IMR-90 (cell line): Measurements from ENCODE around the gene ZNF616. TPM values are rescaled to one million over a fixed set of nuclear protein-coding genes. Genes with fewer than 3 reads are reported as not detected.

ENCODE experiments used
- ATAC-seq: fragments of 200-7000 bp; cut with Tn5 transposase; 2 replicates; pipeline ENCODE4 v1.9.1; 2020; ENCODE audit warnings: low read depth, mild to moderate bottlenecking, moderate library complexity
- BruUV-seq: library from RNA; stranded (reverse); fragments of 400-500 nt; replicated peaks from 2 replicates; lab custom pipeline; 2021; lab: Mats Ljungman, UMichigan
- CTCF ChIA-PET: fragments of 300-600 bp; formaldehyde crosslinking; extraction: SDS; loops from one replicate; lab custom pipeline; 2021; ENCODE audit warnings: antibody characterized with exemption; lab: Yijun Ruan, JAX
- POLR2A ChIA-PET: fragments of 300-600 bp; sonication (Branson Sonifier 250); formaldehyde crosslinking; loops from one replicate; lab custom pipeline; 2022; ENCODE audit warnings: antibody characterized with exemption; ENCODE audit not compliant: unreplicated experiment; lab: Charles Lee
- DNase-seq: peaks from one replicate; pipeline ENCODE4 v3.0.0; 2013
- H2AFZ ChIP-seq: replicated peaks from 2 replicates; pipeline ENCODE3; 2013; ENCODE audit warnings: low read length, mild to moderate bottlenecking; ENCODE audit not compliant: poor library complexity
- H2AK5ac ChIP-seq: 2 replicates; pipeline ENCODE4 v1.6.1; 2013; ENCODE audit warnings: low read depth, low read length, inconsistent platforms
- H2AK9ac ChIP-seq: replicated peaks from 2 replicates; pipeline ENCODE3; 2013; ENCODE audit warnings: mild to moderate bottlenecking, low read depth, low read length, moderate library complexity; ENCODE audit not compliant: poor library complexity
- H2BK120ac ChIP-seq: 2 replicates; pipeline ENCODE4 v1.6.1; 2013; ENCODE audit warnings: low read depth, low read length, inconsistent platforms
- H2BK15ac ChIP-seq: 3 replicates; pipeline ENCODE4 v1.6.1; 2013; ENCODE audit warnings: low read depth, low read length, inconsistent platforms
- H2BK20ac ChIP-seq: 2 replicates; pipeline ENCODE4 v1.6.1; 2013; ENCODE audit warnings: low read depth, mild to moderate bottlenecking, inconsistent platforms, low read length, moderate library complexity
- H2BK5ac ChIP-seq: 2 replicates; pipeline ENCODE4 v1.6.1; 2013; ENCODE audit warnings: mild to moderate bottlenecking, low read depth, low read length, inconsistent platforms; ENCODE audit not compliant: poor library complexity, severe bottlenecking
- H3K14ac ChIP-seq: replicated peaks from 2 replicates; pipeline ENCODE4 v1.6.1; 2013; ENCODE audit warnings: low read depth, low read length, inconsistent platforms
- H3K18ac ChIP-seq: 2 replicates; pipeline ENCODE4 v1.6.1; 2013; ENCODE audit warnings: low read depth, low read length, control low read depth
- H3K23ac ChIP-seq: 2 replicates; pipeline ENCODE4 v1.6.1; 2013; ENCODE audit warnings: low read depth, low read length, inconsistent platforms
- H3K27ac ChIP-seq: 2 replicates; pipeline ENCODE4 v1.5.1; 2013; ENCODE audit warnings: mild to moderate bottlenecking, control low read depth, low read length; ENCODE audit not compliant: insufficient read depth
- H3K27me3 ChIP-seq: 2 replicates; pipeline ENCODE4 v1.6.1; 2013; ENCODE audit warnings: low read length; ENCODE audit not compliant: control insufficient read depth, insufficient read depth
- H3K36me3 ChIP-seq: 2 replicates; pipeline ENCODE4 v1.6.1; 2013; ENCODE audit warnings: low read length, mixed read lengths; ENCODE audit not compliant: control insufficient read depth, insufficient read depth
- H3K4ac ChIP-seq: 2 replicates; pipeline ENCODE4 v1.6.1; 2013; ENCODE audit warnings: low read depth, low read length, inconsistent platforms
- H3K4me1 ChIP-seq: 2 replicates; pipeline ENCODE4 v1.6.1; 2013; ENCODE audit warnings: low read length, mixed read lengths; ENCODE audit not compliant: control insufficient read depth, insufficient read depth
- H3K4me2 ChIP-seq: 2 replicates; pipeline ENCODE4 v1.6.1; 2013; ENCODE audit warnings: low read depth, mild to moderate bottlenecking, control low read depth, low read length, moderate library complexity
- H3K4me3 ChIP-seq: 2 replicates; pipeline ENCODE4 v1.5.1; 2013; ENCODE audit warnings: low read depth, mild to moderate bottlenecking, control low read depth, low read length, moderate library complexity; ENCODE audit not compliant: insufficient read depth
- H3K56ac ChIP-seq: 2 replicates; pipeline ENCODE4 v1.6.1; 2013; ENCODE audit warnings: low read length, inconsistent platforms; ENCODE audit not compliant: insufficient read depth; ENCODE audit errors: extremely low read depth
- H3K79me1 ChIP-seq, 2 experiments: 2 replicates each; pipeline ENCODE4 v1.6.1; 2013; ENCODE audit warnings: low read length in 2 of 2, inconsistent platforms in 1 of 2, low read depth in 1 of 2
- H3K9ac ChIP-seq: 2 replicates; pipeline ENCODE4 v1.6.1; 2013; ENCODE audit warnings: low read depth, low read length, control low read depth
- H3K9me1 ChIP-seq: 2 replicates; pipeline ENCODE4 v1.6.1; 2013; ENCODE audit warnings: low read length, inconsistent platforms; ENCODE audit not compliant: insufficient read depth
- H3K9me3 ChIP-seq: 2 replicates; pipeline ENCODE4 v1.6.1; 2013; ENCODE audit warnings: low read length; ENCODE audit not compliant: control insufficient read depth, insufficient read depth
- H4K20me1 ChIP-seq: 2 replicates; pipeline ENCODE4 v1.6.1; 2013; ENCODE audit warnings: low read length, inconsistent platforms; ENCODE audit not compliant: insufficient read depth
- H4K5ac ChIP-seq: 2 replicates; pipeline ENCODE4 v1.6.1; 2013; ENCODE audit warnings: mild to moderate bottlenecking, low read depth, low read length, control low read depth
- H4K8ac ChIP-seq, 2 experiments: 2 replicates each; pipeline ENCODE4 v1.6.1; 2013; ENCODE audit warnings: low read depth in 2 of 2, low read length in 2 of 2, control low read depth in 1 of 2, inconsistent platforms in 1 of 2
- H4K91ac ChIP-seq: 2 replicates; pipeline ENCODE4 v1.6.1; 2013; ENCODE audit warnings: low read depth, low read length, inconsistent platforms; ENCODE audit not compliant: insufficient read depth
- BHLHE40 ChIP-seq: fragments of 150-350 bp; IDR thresholded peaks from 2 replicates; pipeline ENCODE4 v1.6.1; 2016; ENCODE audit warnings: mild to moderate bottlenecking, low read depth, low read length
- CEBPB ChIP-seq: IDR thresholded peaks from 2 replicates; pipeline ENCODE4 v1.6.1; 2012; ENCODE audit warnings: low read depth, low read length, improper control_type of control experiment
- CHD1 ChIP-seq: IDR thresholded peaks from 2 replicates; pipeline ENCODE4 v1.6.1; 2012; ENCODE audit warnings: low read depth, low read length, improper control_type of control experiment
- FOS ChIP-seq: fragments of 150-350 bp; IDR thresholded peaks from 2 replicates; pipeline ENCODE4 v1.6.1; 2016; ENCODE audit warnings: low read depth, low read length
- MAFK ChIP-seq: IDR thresholded peaks from 2 replicates; pipeline ENCODE4 v1.6.1; 2012; ENCODE audit warnings: low read depth, low read length, improper control_type of control experiment
- MAZ ChIP-seq: IDR thresholded peaks from 2 replicates; pipeline ENCODE4 v1.6.1; 2012; ENCODE audit warnings: low read depth, mild to moderate bottlenecking, low read length, improper control_type of control experiment, moderate library complexity, borderline replicate concordance
- MXI1 ChIP-seq: IDR thresholded peaks from 2 replicates; pipeline ENCODE4 v1.6.1; 2012; ENCODE audit warnings: low read depth, mild to moderate bottlenecking, low read length, moderate library complexity, borderline replicate concordance
- NFE2L2 ChIP-seq: fragments of 150-350 bp; IDR thresholded peaks from 2 replicates; pipeline ENCODE4 v1.6.1; 2016; ENCODE audit warnings: low read depth, mild to moderate bottlenecking, low read length
- POLR2A ChIP-seq: IDR thresholded peaks from 2 replicates; pipeline ENCODE4 v1.6.1; 2012; ENCODE audit warnings: mild to moderate bottlenecking, low read depth, low read length
- RAD21 ChIP-seq: IDR thresholded peaks from 2 replicates; pipeline ENCODE4 v1.6.1; 2012; ENCODE audit warnings: low read length, improper control_type of control experiment
- RCOR1 ChIP-seq: IDR thresholded peaks from 2 replicates; pipeline ENCODE4 v1.6.1; 2012; ENCODE audit warnings: mild to moderate bottlenecking, low read length, improper control_type of control experiment; ENCODE audit not compliant: insufficient replicate concordance
- RFX5 ChIP-seq: IDR thresholded peaks from 2 replicates; pipeline ENCODE4 v1.8.0; 2012; ENCODE audit warnings: low read depth, mild to moderate bottlenecking, low read length, moderate library complexity
- SMC3 ChIP-seq: fragments of 150-350 bp; IDR thresholded peaks from 2 replicates; pipeline ENCODE4 v1.6.1; 2016; ENCODE audit warnings: low read depth, mild to moderate bottlenecking, antibody characterized with exemption, low read length, moderate library complexity
- WGBS, 2 experiments: methylation state at CpG; one replicate each; pipeline versions ENCODE4 v1.1.5 to v1.1.7; 2013; ENCODE audit warnings: missing lambda C conversion rate in 2 of 2; ENCODE audit not compliant: insufficient read length in 1 of 2; ENCODE audit errors: extremely low coverage in 2 of 2; 5-methylcytosine and 5-hydroxymethylcytosine counted together
- dilution Hi-C: fragments of 300-500 bp; cut with HindIII; formaldehyde crosslinking; loops from one replicate; pipeline ENCODE4 v1.14.3; 2018; ENCODE audit warnings: low sequenced_read_pairs; ENCODE audit not compliant: unreplicated experiment
- in situ Hi-C: fragments of 300-500 bp; cut with MboI; formaldehyde crosslinking; loops from 3 replicates; pipeline ENCODE4 v1.14.3; 2019; ENCODE audit warnings: low sequenced_read_pairs, inconsistent platforms, mixed read lengths
- intact Hi-C: fragments of 100-400 bp; cut with micrococcal nuclease; formaldehyde crosslinking; loops from 2 replicates; pipeline ENCODE4 v1.10.0; 2022
- polyA plus RNA-seq, 3 experiments: library from polyadenylated mRNA; depleted of rRNA; stranded (reverse); fragments of >200 nt; gene quantifications; 2 replicates each; pipeline ENCODE4 v1.2.3, GENCODE V29; 2012; ENCODE audit warnings: low replicate concordance in 1 of 3
- total RNA-seq: library from RNA; depleted of rRNA; stranded (reverse); fragments of >200 nt; gene quantifications from 2 replicates; pipeline ENCODE4 v1.2.3, GENCODE V29; 2012
- TF ChIP-seq, protein P1 (sequence below): conservative IDR thresholded peaks from 2 replicates; pipeline ENCODE4 v1.5.1; 2012; ENCODE audit warnings: mild to moderate bottlenecking, low read depth, low read length, improper control_type of control experiment
- TF ChIP-seq, protein P2 (sequence below): fragments of 150-350 bp; IDR thresholded peaks from 2 replicates; pipeline ENCODE4 v1.6.1; 2016; ENCODE audit warnings: low read depth, mild to moderate bottlenecking, low read length, moderate library complexity, borderline replicate concordance
- TF ChIP-seq, protein P3 (sequence below): fragments of 150-350 bp; IDR thresholded peaks from 2 replicates; pipeline ENCODE4 v1.6.1; 2017; ENCODE audit warnings: mild to moderate bottlenecking, antibody characterized with exemption, low read length, low read depth

ZNF616 gene
- total and polyA plus RNA-seq, 2 of the 4 experiments (the other 2 are of a cell fraction) = 2.8 to 13.6 TPM

- no CpG with 5 or more reads among the region's 3 CpGs for WGBS, 2 experiments
- Histone ChIP-seq H3K4me2 (no peak overlapping the region), H2BK120ac (no peak overlapping the region), H3K27me3 (no peaks in the 10 kb centered on the region), H4K20me1 (no peaks in the 10 kb centered on the region), H2BK15ac (no peak overlapping the region), H4K8ac (no peak overlapping the region), H3K9me3 (peaks cover 7% of the 10 kb centered on the region), H3K9me1 (no peaks in the 10 kb centered on the region), H3K18ac (no peak overlapping the region), H3K23ac (no peak overlapping the region), H2AFZ (no peak overlapping the region), H3K36me3 (no peaks in the 10 kb centered on the region), H3K27ac (no peak overlapping the region), H2AK5ac (no peak overlapping the region), H3K14ac (no peak overlapping the region), H3K56ac (no peak overlapping the region), H2AK9ac (no peak overlapping the region), H4K5ac (no peak overlapping the region), H3K79me1 (peaks cover 8 to 11% of the 10 kb centered on the region in 2 experiments; a peak in 3 of 4 replicates), H3K4ac (no peak overlapping the region), H3K9ac (no peak overlapping the region), H3K4me3 (no peak overlapping the region), H3K4me1 (peaks cover 2% of the 10 kb centered on the region), H2BK5ac (no peak overlapping the region), H4K91ac (no peak overlapping the region), H2BK20ac (no peak overlapping the region)
- ATAC-seq (no peak), DNase-seq (no peak)
- no peak for TF ChIP-seq SMC3
- TF ChIP-seq POLR2A = no peak
- TF ChIP-seq, protein P1, sequence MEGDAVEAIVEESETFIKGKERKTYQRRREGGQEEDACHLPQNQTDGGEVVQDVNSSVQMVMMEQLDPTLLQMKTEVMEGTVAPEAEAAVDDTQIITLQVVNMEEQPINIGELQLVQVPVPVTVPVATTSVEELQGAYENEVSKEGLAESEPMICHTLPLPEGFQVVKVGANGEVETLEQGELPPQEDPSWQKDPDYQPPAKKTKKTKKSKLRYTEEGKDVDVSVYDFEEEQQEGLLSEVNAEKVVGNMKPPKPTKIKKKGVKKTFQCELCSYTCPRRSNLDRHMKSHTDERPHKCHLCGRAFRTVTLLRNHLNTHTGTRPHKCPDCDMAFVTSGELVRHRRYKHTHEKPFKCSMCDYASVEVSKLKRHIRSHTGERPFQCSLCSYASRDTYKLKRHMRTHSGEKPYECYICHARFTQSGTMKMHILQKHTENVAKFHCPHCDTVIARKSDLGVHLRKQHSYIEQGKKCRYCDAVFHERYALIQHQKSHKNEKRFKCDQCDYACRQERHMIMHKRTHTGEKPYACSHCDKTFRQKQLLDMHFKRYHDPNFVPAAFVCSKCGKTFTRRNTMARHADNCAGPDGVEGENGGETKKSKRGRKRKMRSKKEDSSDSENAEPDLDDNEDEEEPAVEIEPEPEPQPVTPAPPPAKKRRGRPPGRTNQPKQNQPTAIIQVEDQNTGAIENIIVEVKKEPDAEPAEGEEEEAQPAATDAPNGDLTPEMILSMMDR = no peak
- TF ChIP-seq FOS = no peak
- TF ChIP-seq, protein P2, sequence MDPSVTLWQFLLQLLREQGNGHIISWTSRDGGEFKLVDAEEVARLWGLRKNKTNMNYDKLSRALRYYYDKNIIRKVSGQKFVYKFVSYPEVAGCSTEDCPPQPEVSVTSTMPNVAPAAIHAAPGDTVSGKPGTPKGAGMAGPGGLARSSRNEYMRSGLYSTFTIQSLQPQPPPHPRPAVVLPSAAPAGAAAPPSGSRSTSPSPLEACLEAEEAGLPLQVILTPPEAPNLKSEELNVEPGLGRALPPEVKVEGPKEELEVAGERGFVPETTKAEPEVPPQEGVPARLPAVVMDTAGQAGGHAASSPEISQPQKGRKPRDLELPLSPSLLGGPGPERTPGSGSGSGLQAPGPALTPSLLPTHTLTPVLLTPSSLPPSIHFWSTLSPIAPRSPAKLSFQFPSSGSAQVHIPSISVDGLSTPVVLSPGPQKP = no peak
- no peak for TF ChIP-seq MAZ
- TF ChIP-seq CHD1 = no peak
- no peak for TF ChIP-seq BHLHE40
- TF ChIP-seq CEBPB = no peak
- TF ChIP-seq RCOR1 = no peak
- TF ChIP-seq, protein P3, sequence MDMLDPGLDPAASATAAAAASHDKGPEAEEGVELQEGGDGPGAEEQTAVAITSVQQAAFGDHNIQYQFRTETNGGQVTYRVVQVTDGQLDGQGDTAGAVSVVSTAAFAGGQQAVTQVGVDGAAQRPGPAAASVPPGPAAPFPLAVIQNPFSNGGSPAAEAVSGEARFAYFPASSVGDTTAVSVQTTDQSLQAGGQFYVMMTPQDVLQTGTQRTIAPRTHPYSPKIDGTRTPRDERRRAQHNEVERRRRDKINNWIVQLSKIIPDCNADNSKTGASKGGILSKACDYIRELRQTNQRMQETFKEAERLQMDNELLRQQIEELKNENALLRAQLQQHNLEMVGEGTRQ = no peak
- TF ChIP-seq RFX5 = no peak
- no peak for TF ChIP-seq MAFK
- no peak for TF ChIP-seq MXI1
- TF ChIP-seq RAD21 = no peak
- TF ChIP-seq NFE2L2 = no peak
- CTCF ChIA-PET = no interaction called here
- POLR2A ChIA-PET = no interaction called here
- BruUV-seq = no TSS peak
- in situ Hi-C loops (no loop called here), dilution Hi-C loops (no loop called here), intact Hi-C loops (no loop called here)
These were observed 2.4 kb upstream of the ZNF616 start for GRCh38 chr19:52142001-52142595.
